ENCODE measurements around the gene ATXN7. TPM values are rescaled to one million over a fixed set of nuclear protein-coding genes. Genes with fewer than 3 reads are reported as not detected.

ATXN7 gene
- total and polyA plus RNA-seq, 7 donors, result 2.4 to 27.2 (median 16.2) TPM

GRCh38 chr3:63990733-63991132 lies 127.1 kb downstream of the ATXN7 start:
- WGBS, 3 donors, result 91 to 93% (median 92%) methylated on average over 5 of the region's 5 CpGs
- Histone ChIP-seq H3K4me3 (no peak overlapping the region), H3K4me1 (peaks cover 11% of the 10 kb centered on the region), H3K36me3 (ENCODE audit: insufficient read depth in 1 of 2, low read depth in 1 of 2) (peaks cover 10 to 82% of the 10 kb centered on the region in 2 donors), H3K27me3 (ENCODE audit: insufficient read depth in 3 of 3, low read length in 2 of 3) (no peaks in the 10 kb centered on the region), H3K9me3 (no peaks in the 10 kb centered on the region), H3K27ac (no peak overlapping the region)
- intact Hi-C loops (cut with DNase I), result loop anchor here in 1 of 2 donors (5.0 to 10.0 kb wide), 2 partner anchors 78 to 126 kb away; partner anchors contain the start of genes ATXN7, SCAANT1 and THOC7
- no peak for ATAC-seq
- no peak for DNase-seq
- TF ChIP-seq CTCF (IDR thresholded peaks at IDR 0.05), result no peak

- H3K4me1 ChIP-seq, result peaks cover 2% of the 10 kb centered on the region
- intact Hi-C loops (cut with DNase I), result loop anchor here in 1 of 2 donors (2.0 to 10.0 kb wide), 3 partner anchors 25 to 127 kb away; partner anchors contain the start of genes ATXN7, SCAANT1 and THOC7
- H3K27me3 ChIP-seq (ENCODE audit: insufficient read depth in 3 of 3, low read length in 2 of 3), result no peaks in the 10 kb centered on the region
- no peak overlapping the region for H3K4me3 ChIP-seq
- no peak overlapping the region for H3K27ac ChIP-seq
- DNase-seq, result no peak
- peaks cover 10 to 91% of the 10 kb centered on the region in 2 donors for H3K36me3 ChIP-seq (ENCODE audit: insufficient read depth in 1 of 2, low read depth in 1 of 2)
- WGBS, 3 donors, result 91 to 96% (median 92%) methylated on average over 3 of the region's 3 CpGs
- no peak for ATAC-seq
- TF ChIP-seq CTCF (IDR thresholded peaks at IDR 0.05), result no peak
- H3K9me3 ChIP-seq, result no peaks in the 10 kb centered on the region
These were observed 128.0 kb downstream of the ATXN7 start for GRCh38 chr3:63991666-63992065.

GRCh38 chr3:63992516-63993209 lies 129.0 kb downstream of the ATXN7 start:
- intact Hi-C loops (cut with DNase I), result loop anchor here in 1 of 2 donors (2.0 to 10.0 kb wide), 3 partner anchors 26 to 128 kb away; partner anchors contain the start of genes ATXN7, SCAANT1 and THOC7

GRCh38 chr3:63993653-63994079 lies 130.0 kb downstream of the ATXN7 start:
- peak; percentile 55 to 79 for DNase-seq
- ATAC-seq, result peak; percentile 90 to 96 (median 92)
- Histone ChIP-seq H3K27me3 (ENCODE audit: insufficient read depth in 3 of 3, low read length in 2 of 3) (no peaks in the 10 kb centered on the region), H3K4me1 (peaks cover 1% of the 10 kb centered on the region), H3K36me3 (ENCODE audit: insufficient read depth in 1 of 2, low read depth in 1 of 2) (peaks cover 7 to 91% of the 10 kb centered on the region in 2 donors), H3K27ac (no peak overlapping the region), H3K9me3 (no peaks in the 10 kb centered on the region), H3K4me3 (no peak overlapping the region)
- intact Hi-C loops (cut with DNase I), result loop anchor here in 1 of 2 donors (2.0 to 10.0 kb wide), 3 partner anchors 27 to 129 kb away; partner anchors contain the start of genes ATXN7, SCAANT1 and THOC7
- 34 to 36% (median 35%) methylated on average over 3 of the region's 3 CpGs for WGBS, 3 donors
- peak; percentile 94 for TF ChIP-seq CTCF (IDR thresholded peaks at IDR 0.05)

More at GRCh38 chr3:63992516-63993209, 129.0 kb downstream of the ATXN7 start:
- ATAC-seq (no peak), DNase-seq (no peak)
- Histone ChIP-seq H3K9me3 (no peaks in the 10 kb centered on the region), H3K27ac (no peak overlapping the region), H3K4me1 (no peaks in the 10 kb centered on the region), H3K27me3 (ENCODE audit: insufficient read depth in 3 of 3, low read length in 2 of 3) (no peaks in the 10 kb centered on the region), H3K36me3 (ENCODE audit: insufficient read depth in 1 of 2, low read depth in 1 of 2) (peaks cover 10 to 96% of the 10 kb centered on the region in 2 donors), H3K4me3 (no peak overlapping the region)
- 89 to 90% (median 90%) methylated on average over 5 of the region's 5 CpGs for WGBS, 3 donors
- no peak for TF ChIP-seq CTCF (IDR thresholded peaks at IDR 0.05)

All from psoas muscle (tissue), 8 donors.